Hematopoietic multipotent progenitor cell (in vitro differentiated cells): ENCODE measurements around the gene RLF. TPM values are rescaled to one million over a fixed set of nuclear protein-coding genes. Genes with fewer than 3 reads are reported as not detected.
"Not testable (repeated sequence)": the region's sequence is repeated elsewhere in the genome, so short reads cannot be mapped to it uniquely, and the experiment has no call there.

Experiments used
- DNase-seq, 3 donors: peaks; one replicate each; pipeline ENCODE4 v3.0.0-alpha.2; 2011 to 2015; ENCODE audit warnings: low read depth in 2 of 3, low spot score in 2 of 3
- total RNA-seq: library from RNA; depleted of rRNA; stranded (reverse); fragments of >200 nt; gene quantifications from one replicate; pipeline ENCODE4 v1.2.3, GENCODE V29; 2012

The RLF gene
- total RNA-seq, 1 donor, result 8.6 TPM

- no peak for DNase-seq
Observed at GRCh38 chr1:40167317-40167716, 6.1 kb downstream of the RLF start.

- DNase-seq, result no peak
Observed at GRCh38 chr1:40171036-40171435, 9.8 kb downstream of the RLF start.

GRCh38 chr1:40174788-40175187, 13.6 kb downstream of the RLF start:
- DNase-seq, result no peak

GRCh38 chr1:40176989-40177388, 15.8 kb downstream of the RLF start:
- not testable (repeated sequence) for DNase-seq

GRCh38 chr1:40178200-40178599, 17.0 kb downstream of the RLF start:
- DNase-seq, result no peak

GRCh38 chr1:40179496-40180089, 18.4 kb downstream of the RLF start:
- no peak for DNase-seq

- peak in 2 of 3 donors; percentile 49 to 65 for DNase-seq
Observed at GRCh38 chr1:40183055-40183710, 22.0 kb downstream of the RLF start.

- DNase-seq, result no peak
Observed at GRCh38 chr1:40184193-40184592, 23.0 kb downstream of the RLF start.

GRCh38 chr1:40185951-40186864, 25.0 kb downstream of the RLF start:
- no peak for DNase-seq

GRCh38 chr1:40187399-40187798, 26.2 kb downstream of the RLF start:
- no peak for DNase-seq

GRCh38 chr1:40194639-40195038, 33.5 kb downstream of the RLF start:
- DNase-seq, result not testable (repeated sequence)

GRCh38 chr1:40197656-40198055, 36.5 kb downstream of the RLF start:
- peak in 2 of 3 donors; percentile 7 to 33 for DNase-seq

- DNase-seq, result no peak
Observed at GRCh38 chr1:40199126-40199525, 37.9 kb downstream of the RLF start.

- DNase-seq, result no peak
Observed at GRCh38 chr1:40204856-40205255, 43.7 kb downstream of the RLF start.

- DNase-seq, result no peak
Observed at GRCh38 chr1:40210511-40211204, 49.5 kb downstream of the RLF start.

- no peak for DNase-seq
Observed at GRCh38 chr1:40218333-40218732, 57.1 kb downstream of the RLF start.

GRCh38 chr1:40221471-40221905, 60.3 kb downstream of the RLF start:
- not testable (repeated sequence) for DNase-seq

GRCh38 chr1:40221977-40222772, 61.0 kb downstream of the RLF start:
- no peak for DNase-seq

GRCh38 chr1:40224040-40224439, 62.9 kb downstream of the RLF start:
- no peak for DNase-seq

GRCh38 chr1:40226192-40226591, 65.0 kb downstream of the RLF start:
- DNase-seq, result no peak
